ENCODE results near the gene NELFE.
A peak's percentile ranks its signal among the peaks of the same experiment; 100 is the strongest.
"Not testable (repeated sequence)": the region's sequence is repeated elsewhere in the genome, so short reads cannot be mapped to it uniquely, and the experiment has no call there.

NELFE gene

GRCh38 chr6:31958741-31959739 lies at the start of gene NELFE, which contains the start of gene SKIC2:
NELFE (minus strand) TSS chr6:31958971; CDS start chr6:31958446, 525 bp downstream.
SKIC2 (plus strand) TSS chr6:31959175; CDS start chr6:31959193, 18 bp downstream.
- peak; percentile 93 to 94 for DNase-seq (ENCODE audit: low read depth in 2 of 2)

GRCh38 chr6:32008037-32008436 lies 49.3 kb upstream of the NELFE start:
- not testable (repeated sequence) for DNase-seq (ENCODE audit: low read depth in 2 of 2)

GRCh38 chr6:32007086-32007485 lies 48.3 kb upstream of the NELFE start:
- not testable (repeated sequence) for DNase-seq (ENCODE audit: low read depth in 2 of 2)

GRCh38 chr6:32005991-32006529 lies 47.3 kb upstream of the NELFE start:
- not testable (repeated sequence) for DNase-seq (ENCODE audit: low read depth in 2 of 2)

GRCh38 chr6:32005538-32005880 lies 46.7 kb upstream of the NELFE start:
- not testable (repeated sequence) for DNase-seq (ENCODE audit: low read depth in 2 of 2)

GRCh38 chr6:32004864-32005537 lies 46.2 kb upstream of the NELFE start:
- DNase-seq (ENCODE audit: low read depth in 2 of 2): not testable (repeated sequence)

GRCh38 chr6:32004393-32004792 lies 45.6 kb upstream of the NELFE start:
- DNase-seq (ENCODE audit: low read depth in 2 of 2): not testable (repeated sequence)

- not testable (repeated sequence) for DNase-seq (ENCODE audit: low read depth in 2 of 2)
Observed at GRCh38 chr6:32003301-32003700, 44.5 kb upstream of the NELFE start.

- not testable (repeated sequence) for DNase-seq (ENCODE audit: low read depth in 2 of 2)
Observed at GRCh38 chr6:32002546-32003268, 43.9 kb upstream of the NELFE start.

- not testable (repeated sequence) for DNase-seq (ENCODE audit: low read depth in 2 of 2)
Observed at GRCh38 chr6:31996385-31996784, 37.6 kb upstream of the NELFE start.

- not testable (repeated sequence) for DNase-seq (ENCODE audit: low read depth in 2 of 2)
Observed at GRCh38 chr6:31994421-31994820, 35.6 kb upstream of the NELFE start.

- not testable (repeated sequence) for DNase-seq (ENCODE audit: low read depth in 2 of 2)
Observed at GRCh38 chr6:31989363-31989762, 30.6 kb upstream of the NELFE start.

GRCh38 chr6:31981744-31982143 lies 23.0 kb upstream of the NELFE start, which contains the start of gene C4A:
C4A (plus strand) TSS chr6:31982057; CDS start chr6:31982108, 51 bp downstream.
- DNase-seq (ENCODE audit: low read depth in 2 of 2): not testable (repeated sequence)

- not testable (repeated sequence) for DNase-seq (ENCODE audit: low read depth in 2 of 2)
Observed at GRCh38 chr6:31980998-31981397, 22.2 kb upstream of the NELFE start.

GRCh38 chr6:31980195-31980876 lies 21.6 kb upstream of the NELFE start:
- DNase-seq (ENCODE audit: low read depth in 2 of 2): not testable (repeated sequence)

GRCh38 chr6:31979238-31979898 lies 20.6 kb upstream of the NELFE start:
- DNase-seq (ENCODE audit: low read depth in 2 of 2): no peak

GRCh38 chr6:31978831-31979230 lies 20.1 kb upstream of the NELFE start:
- DNase-seq (ENCODE audit: low read depth in 2 of 2): no peak

GRCh38 chr6:31977816-31978431 lies 19.2 kb upstream of the NELFE start:
- no peak for DNase-seq (ENCODE audit: low read depth in 2 of 2)

- DNase-seq (ENCODE audit: low read depth in 2 of 2): not testable (repeated sequence)
Observed at GRCh38 chr6:31976065-31976464, 17.3 kb upstream of the NELFE start.
